H1 (cell line): Measurements from ENCODE around the gene OPN1MW2.
"Not testable (repeated sequence)": the region's sequence is repeated elsewhere in the genome, so short reads cannot be mapped to it uniquely, and the experiment has no call there.

ENCODE experiments used
- CTCF ChIP-seq, 3 experiments: IDR thresholded peaks; 1 replicate in 2 of 3; 2 replicates in 1 of 3; pipeline versions ENCODE4 v1.5.1 to v1.6.1; 2011; ENCODE audit warnings: low read length in 3 of 3, mild to moderate bottlenecking in 3 of 3, inconsistent platforms in 2 of 3, low read depth in 1 of 3, moderate library complexity in 1 of 3; ENCODE audit not compliant: insufficient read depth in 1 of 3; ENCODE audit errors: control extremely low read depth in 1 of 3
- GTF2F1 ChIP-seq: IDR thresholded peaks from 2 replicates; pipeline ENCODE4 v1.6.1; 2012; ENCODE audit warnings: low read depth, low read length, improper control_type of control experiment, borderline replicate concordance
- HDAC6 ChIP-seq: IDR thresholded peaks from one replicate; pipeline ENCODE4 v1.7.1; 2012; ENCODE audit warnings: low read depth, mild to moderate bottlenecking, inconsistent platforms, low read length, moderate library complexity
- MAX ChIP-seq: IDR thresholded peaks from 2 replicates; pipeline ENCODE4 v1.6.1; 2012; ENCODE audit warnings: inconsistent platforms
- POLR2A ChIP-seq, 2 experiments: IDR thresholded peaks; 1 replicate in 1 of 2; 2 replicates in 1 of 2; pipeline ENCODE4 v1.6.1; 2011; ENCODE audit warnings: low read depth in 2 of 2, low read length in 2 of 2, mild to moderate bottlenecking in 2 of 2; ENCODE audit errors: control extremely low read depth in 1 of 2
- POLR2AphosphoS5 ChIP-seq: IDR thresholded peaks from 2 replicates; pipeline ENCODE4 v1.6.1; 2011; ENCODE audit warnings: low read depth, low read length
- SP1 ChIP-seq: IDR thresholded peaks from 2 replicates; pipeline ENCODE4 v1.6.1; 2011; ENCODE audit warnings: low read depth, low read length
- SUZ12 ChIP-seq: fragments of 200-600 bp; sonication (generic); IDR thresholded peaks from 2 replicates; pipeline ENCODE4 v1.6.1; 2012; ENCODE audit warnings: mild to moderate bottlenecking, inconsistent platforms, low read length, moderate library complexity, mixed read lengths
- TAF1 ChIP-seq: IDR thresholded peaks from 2 replicates; pipeline ENCODE4 v1.6.1; 2011; ENCODE audit warnings: mild to moderate bottlenecking, low read depth, low read length
- TAF7 ChIP-seq: optimal IDR thresholded peaks from 2 replicates; pipeline ENCODE3; 2011; ENCODE audit warnings: low read depth, mild to moderate bottlenecking, inconsistent platforms, low read length, moderate library complexity, borderline replicate concordance
- TEAD4 ChIP-seq: IDR thresholded peaks from 2 replicates; pipeline ENCODE4 v1.6.1; 2012; ENCODE audit warnings: low read depth, low read length, inconsistent platforms, mixed read lengths
- YY1 ChIP-seq: IDR thresholded peaks from 2 replicates; pipeline ENCODE4 v1.6.1; 2011; ENCODE audit warnings: low read depth, mild to moderate bottlenecking, low read length

GRCh38 chrX:154248076-154248475 is 28.5 kb downstream of the OPN1MW2 start:
- not testable (repeated sequence) for TF ChIP-seq MAX; POLR2AphosphoS5; CTCF (IDR thresholded peaks at IDR 0.05; ENCODE audit: control extremely low read depth in 1 of 3, insufficient read depth in 1 of 3, low read depth in 1 of 3, low read length in 3 of 3); YY1; POLR2A (IDR thresholded peaks at IDR 0.05; ENCODE audit: control extremely low read depth in 1 of 2, low read depth in 2 of 2, low read length in 2 of 2); SP1; TAF1; HDAC6; GTF2F1; TEAD4; TAF7; SUZ12
